GM23338 (cell line): ENCODE measurements around the gene REEP3. TPM values are rescaled to one million over a fixed set of nuclear protein-coding genes. Genes with fewer than 3 reads are reported as not detected.

Experiments
- ATAC-seq: fragments of 200-7000 bp; cut with Tn5 transposase; 3 replicates; pipeline ENCODE4 v1.9.1; 2020
- DNase-seq: peaks from one replicate; pipeline ENCODE4 v3.0.0-alpha.2; 2015; ENCODE audit warnings: low spot score
- H2AFZ ChIP-seq: fragments of 200-600 bp; sonication (generic); 2 replicates; pipeline ENCODE4 v1.8.0; 2016; ENCODE audit warnings: antibody characterized with exemption, mild to moderate bottlenecking, moderate library complexity
- H3F3A ChIP-seq: fragments of 200-600 bp; sonication (generic); replicated peaks from 2 replicates; pipeline ENCODE4 v1.8.0; 2017; ENCODE audit warnings: antibody characterized with exemption, mixed run types, low read depth
- H3K27ac ChIP-seq: fragments of 200-600 bp; sonication (generic); 2 replicates; pipeline ENCODE4 v1.6.1; 2016; ENCODE audit warnings: low read depth
- H3K27me3 ChIP-seq: fragments of 200-600 bp; sonication (generic); 2 replicates; pipeline ENCODE4 v1.8.0; 2016; ENCODE audit warnings: mild to moderate bottlenecking, mixed run types, moderate library complexity; ENCODE audit not compliant: insufficient read depth
- H3K36me3 ChIP-seq: fragments of 200-600 bp; sonication (generic); 2 replicates; pipeline ENCODE4 v1.8.0; 2016; ENCODE audit warnings: mild to moderate bottlenecking; ENCODE audit not compliant: insufficient read depth
- H3K4me1 ChIP-seq: fragments of 200-600 bp; sonication (generic); 2 replicates; pipeline ENCODE4 v1.8.0; 2016; ENCODE audit warnings: mild to moderate bottlenecking, moderate library complexity; ENCODE audit not compliant: insufficient read depth
- H3K4me2 ChIP-seq: fragments of 200-600 bp; sonication (generic); 2 replicates; pipeline ENCODE4 v1.7.1; 2017; ENCODE audit warnings: mixed run types
- H3K4me3 ChIP-seq: fragments of 200-600 bp; sonication (generic); 2 replicates; pipeline ENCODE4 v1.6.1; 2016; ENCODE audit warnings: mixed run types
- H3K79me2 ChIP-seq: fragments of 200-600 bp; sonication (generic); replicated peaks from 2 replicates; pipeline ENCODE4 v1.8.0; 2017; ENCODE audit warnings: mild to moderate bottlenecking; ENCODE audit not compliant: insufficient read depth
- H3K9me2 ChIP-seq: fragments of 200-600 bp; sonication (generic); 2 replicates; pipeline ENCODE4 v1.8.0; 2017; ENCODE audit not compliant: insufficient read depth
- H4K20me1 ChIP-seq: fragments of 200-600 bp; sonication (generic); replicated peaks from 2 replicates; pipeline ENCODE4 v1.8.0; 2017; ENCODE audit warnings: mild to moderate bottlenecking; ENCODE audit not compliant: insufficient read depth
- H3K27ac Mint-ChIP-seq: 2 replicates; pipeline ENCODE4 v1.8.0; 2020; ENCODE audit warnings: inconsistent platforms, mild to moderate bottlenecking, moderate library complexity, mixed read lengths
- H3K27me3 Mint-ChIP-seq: 3 replicates; pipeline ENCODE4 v1.8.0; 2022; ENCODE audit warnings: low read depth, mild to moderate bottlenecking, moderate library complexity, mixed read lengths, inconsistent platforms; ENCODE audit not compliant: insufficient read depth, poor library complexity
- H3K36me3 Mint-ChIP-seq: 3 replicates; pipeline ENCODE4 v1.8.0; 2021; ENCODE audit warnings: low read depth, mild to moderate bottlenecking, inconsistent platforms, moderate library complexity, mixed read lengths
- H3K4me1 Mint-ChIP-seq: 3 replicates; pipeline ENCODE4 v1.8.0; 2020; ENCODE audit warnings: mild to moderate bottlenecking, inconsistent platforms, mixed read lengths
- H3K4me3 Mint-ChIP-seq: 3 replicates; pipeline ENCODE4 v1.8.0; 2021; ENCODE audit warnings: moderate library complexity, mild to moderate bottlenecking, inconsistent platforms, mixed read lengths
- H3K9me3 Mint-ChIP-seq: 3 replicates; pipeline ENCODE4 v1.8.0; 2020; ENCODE audit warnings: moderate library complexity, mild to moderate bottlenecking, inconsistent platforms, mixed read lengths
- CTCF ChIP-seq, 2 experiments: fragments of 200-600 bp in 1 of 2; sonication (generic) in 1 of 2; conservative IDR thresholded peaks; 2 replicates each; pipeline versions ENCODE4 v1.5.1 to v1.6.1; 2016 to 2017; ENCODE audit warnings: antibody characterized with exemption in 2 of 2, low read depth in 2 of 2, mild to moderate bottlenecking in 2 of 2, moderate library complexity in 1 of 2
- EZH2 ChIP-seq: fragments of 200-600 bp; sonication (generic); IDR thresholded peaks from one replicate; pipeline ENCODE4 v1.8.0; 2017; ENCODE audit warnings: antibody characterized with exemption, mild to moderate bottlenecking, low read depth; ENCODE audit not compliant: unreplicated experiment
- ZNF114 ChIP-seq: fragments of 250-450 bp; sonication (Bioruptor Pico); IDR thresholded peaks from 2 replicates; pipeline ENCODE4 v1.5.0; 2020; ENCODE audit warnings: mild to moderate bottlenecking, moderate library complexity
- ZNF462 ChIP-seq: fragments of 250-450 bp; sonication (Bioruptor Pico); IDR thresholded peaks from 2 replicates; pipeline ENCODE4 v1.5.0; 2020; ENCODE audit warnings: mild to moderate bottlenecking, moderate library complexity
- polyA plus RNA-seq: library from polyadenylated mRNA; unstranded; fragments of >200 nt; fragmentation: Nextera tagmentation; extraction: Ambion mirVana; gene quantifications from 2 replicates; pipeline ENCODE4 v1.2.1, GENCODE V29; 2016
- total RNA-seq: library from RNA; depleted of rRNA; stranded (reverse); fragments of >200 nt; shearing (Covaris generic); gene quantifications from 2 replicates; pipeline ENCODE4 v1.2.3, GENCODE V29; 2014

REEP3 gene
- total and polyA plus RNA-seq, 2 experiments from 2014 or later, result 29.5 to 48.7 TPM

- TF ChIP-seq CTCF (conservative IDR thresholded peaks at IDR 0.05; ENCODE audit: low read depth in 2 of 2), result no peak
Measured at GRCh38 chr10:63646491-63646890, 125.3 kb downstream of the REEP3 start (continued).

- no peaks in the 10 kb centered on the region for H3F3A ChIP-seq
- H4K20me1 ChIP-seq, result no peaks in the 10 kb centered on the region
- Mint-ChIP-seq H3K27ac (no peak overlapping the region), H3K4me1 (no peaks in the 10 kb centered on the region), H3K4me3 (no peak overlapping the region), H3K9me3 (no peaks in the 10 kb centered on the region), H3K36me3 (no peaks in the 10 kb centered on the region), H3K27me3 (peaks cover 2% of the 10 kb centered on the region)
- no peak overlapping the region for H3K4me3 ChIP-seq
- H3K9me2 ChIP-seq, result no peaks in the 10 kb centered on the region; the same call in 1 of the 2 replicates
- H3K27ac ChIP-seq, result no peak overlapping the region
- no peaks in the 10 kb centered on the region for H3K36me3 ChIP-seq
- no peak for TF ChIP-seq ZNF114 (CRISPR knock-in tag)
- TF ChIP-seq ZNF462 (CRISPR knock-in tag), result no peak
- TF ChIP-seq EZH2, result no peak
- TF ChIP-seq CTCF (conservative IDR thresholded peaks at IDR 0.05; ENCODE audit: low read depth in 2 of 2), result no peak
- no peak overlapping the region for H2AFZ ChIP-seq
- H3K79me2 ChIP-seq, result no peaks in the 10 kb centered on the region
- no peak for ATAC-seq
- no peaks in the 10 kb centered on the region for H3K27me3 ChIP-seq
- no peak for DNase-seq
- no peak overlapping the region for H3K4me2 ChIP-seq
- H3K4me1 ChIP-seq, result no peaks in the 10 kb centered on the region
Measured at GRCh38 chr10:63651864-63652263, 130.7 kb downstream of the REEP3 start.
